Smooth muscle cell of the umbilical artery (primary cell): Measurements from ENCODE around the gene ME2. TPM values are rescaled to one million over a fixed set of nuclear protein-coding genes. Genes with fewer than 3 reads are reported as not detected.

Experiments
- total RNA-seq: library from RNA; depleted of rRNA; stranded (reverse); fragments of >200 nt; gene quantifications from 2 replicates; pipeline ENCODE4 v1.2.3, GENCODE V29; 2014

ME2 gene
- 71.3 and 120 TPM in 2 replicates for total RNA-seq

GRCh38 chr18:50878345-50879301 is at the start of gene ME2:
TSS of gene ME2 (plus strand) at chr18:50879118. CDS start at chr18:50895821, 16,703 bp downstream.

GRCh38 chr18:50967714-50968661 is 89.1 kb downstream of the ME2 start, which contains the start of gene ELAC1:
TSS of gene ELAC1 (plus strand) at chr18:50968040. CDS start at chr18:50974405, 6,365 bp downstream.

Other genes with a start within 250 kb of the ME2 start
- gene MRO, start 59.1 kb upstream of the ME2 start, total RNA-seq = 0.30 and 1.6 TPM in 2 replicates
- 3.9 and 4.2 TPM in 2 replicates for gene ELAC1, start 88.9 kb downstream of the ME2 start, total RNA-seq
- gene SMAD4, start 151.1 kb downstream of the ME2 start, total RNA-seq = 75.1 and 118 TPM in 2 replicates